Measurements from ENCODE around the gene LDLR.
"Not testable (repeated sequence)": the region's sequence is repeated elsewhere in the genome, so short reads cannot be mapped to it uniquely, and the experiment has no call there.

The LDLR gene

DNA sequence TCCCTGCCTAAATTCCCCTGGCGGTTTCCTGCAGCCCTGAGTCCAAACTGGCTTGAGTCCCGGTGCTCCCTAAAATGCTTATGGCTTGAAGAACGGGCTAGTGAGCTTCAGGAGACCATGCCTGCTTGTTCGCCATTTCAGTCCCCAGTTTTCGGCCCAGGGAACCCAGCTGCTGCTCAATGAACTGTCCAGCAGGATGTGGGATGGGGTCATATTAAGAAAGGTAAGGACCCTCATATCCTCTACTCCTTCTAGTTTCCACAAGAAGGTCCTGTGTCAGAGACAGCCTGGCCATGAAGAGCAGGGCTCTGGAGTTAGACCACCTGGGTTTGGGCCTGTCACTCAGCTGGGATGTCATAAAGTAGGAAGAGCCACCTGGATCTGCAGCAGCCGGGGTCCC, 83.3 kb downstream of the LDLR start:
- DNase-seq (ENCODE audit: low read depth, low spot score): no peak

GRCh38 chr19:11173516-11174155, 84.4 kb downstream of the LDLR start:
- DNase-seq (ENCODE audit: low read depth, low spot score): no peak

GRCh38 chr19:11174336-11174735, 85.1 kb downstream of the LDLR start:
- no peak for DNase-seq (ENCODE audit: low read depth, low spot score)

GRCh38 chr19:11175920-11176319, 86.7 kb downstream of the LDLR start:
- DNase-seq (ENCODE audit: low read depth, low spot score): no peak

DNA sequence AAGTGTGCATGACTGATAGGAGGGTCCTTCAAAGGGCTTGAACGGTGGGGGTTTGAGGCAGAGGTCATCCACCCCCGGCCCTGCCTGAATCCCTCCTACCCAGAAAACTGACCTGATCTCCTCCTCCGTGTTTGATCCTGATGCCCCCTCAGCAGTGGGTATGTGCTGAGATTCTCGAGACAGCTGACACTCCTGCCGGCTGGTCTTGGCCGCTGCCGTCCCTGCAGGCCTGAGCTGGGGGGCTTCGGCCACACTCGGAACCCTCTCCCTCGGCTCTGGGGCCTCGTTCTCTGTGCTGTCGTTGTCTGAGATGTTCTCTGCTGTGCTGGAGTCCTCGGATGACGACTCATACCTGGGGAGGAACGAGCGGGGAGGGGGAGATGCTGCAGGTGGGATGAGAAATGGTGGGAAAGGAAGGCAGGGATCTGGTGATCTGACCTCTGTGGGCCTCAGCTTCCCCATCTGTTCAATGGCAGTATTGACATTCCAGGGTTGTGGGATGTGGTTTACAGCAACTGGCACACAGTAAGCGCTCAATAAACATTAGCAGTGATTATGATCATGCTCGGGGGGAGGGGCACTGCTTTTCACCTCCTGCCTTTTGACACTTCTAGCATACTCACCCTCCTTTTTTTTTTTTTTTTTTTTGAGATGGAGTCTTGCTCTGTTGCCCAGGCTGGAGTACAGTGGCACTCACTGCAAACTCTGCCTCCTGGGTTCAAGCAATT, 87.4 kb downstream of the LDLR start:
- no peak for DNase-seq (ENCODE audit: low read depth, low spot score)

DNA sequence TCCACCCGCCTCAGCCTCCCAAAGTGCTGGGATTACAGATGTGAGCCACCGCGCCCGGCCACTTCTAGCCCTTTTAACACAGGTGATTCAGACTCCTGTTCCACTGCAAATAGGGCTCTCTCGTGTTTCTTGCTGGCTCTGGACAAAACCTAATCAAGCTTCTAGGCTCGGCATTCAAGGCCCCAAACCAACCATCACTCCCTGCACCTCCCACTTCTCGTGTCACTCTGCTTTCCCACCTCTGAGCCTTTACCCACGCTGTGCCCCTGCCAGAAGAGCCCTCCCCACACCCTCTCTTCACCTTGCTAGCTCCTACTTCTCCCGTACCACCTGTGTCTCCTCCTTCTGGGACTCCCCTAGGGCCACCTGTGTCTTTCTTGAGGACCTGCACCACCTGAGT, 88.3 kb downstream of the LDLR start:
- DNase-seq (ENCODE audit: low read depth, low spot score): no peak

DNA sequence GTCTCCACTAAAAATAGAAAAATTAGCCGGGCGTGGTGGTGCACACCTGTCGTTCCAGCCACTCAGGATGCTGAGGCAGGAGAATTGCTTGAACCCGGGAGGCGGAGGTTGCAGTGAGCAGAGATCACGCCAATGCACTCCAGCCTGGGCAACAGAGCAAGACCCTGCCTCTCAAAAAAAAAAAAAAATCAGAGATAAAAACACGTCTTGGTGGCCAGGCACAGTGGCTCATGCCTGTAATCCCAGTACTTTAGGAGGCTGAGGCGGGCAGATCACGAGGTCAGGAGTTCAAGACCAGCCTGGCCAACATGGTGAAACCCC, 89.8 kb downstream of the LDLR start:
- DNase-seq (ENCODE audit: low read depth, low spot score): not testable (repeated sequence)

DNA sequence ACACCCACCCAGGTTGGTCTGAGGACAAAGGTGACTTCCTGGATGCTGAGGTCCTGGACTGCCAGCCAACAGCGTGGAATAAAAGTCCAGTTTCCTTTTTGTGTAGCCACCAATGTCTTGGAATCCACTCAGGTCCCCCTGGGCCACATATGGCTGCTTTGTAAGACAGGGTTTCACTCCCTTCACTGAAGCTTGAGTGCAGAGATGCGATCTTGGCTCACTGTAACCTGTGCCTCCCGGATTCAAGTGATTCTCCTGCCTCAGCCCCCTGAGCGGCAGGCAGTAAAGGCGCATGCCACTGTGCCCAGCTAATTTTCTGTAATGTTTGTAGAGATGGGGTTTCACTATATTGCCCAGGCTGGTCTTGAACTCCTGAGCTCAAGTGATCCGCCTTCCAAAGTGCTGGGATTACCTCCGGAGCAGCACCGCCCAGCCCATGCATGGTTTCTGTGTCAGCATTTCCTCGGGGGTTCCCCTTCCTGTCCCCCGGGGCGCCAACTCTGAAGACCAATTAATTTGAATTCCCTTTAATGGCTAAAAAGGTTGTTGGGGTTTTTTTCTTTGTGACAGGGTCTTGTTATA, 90.5 kb downstream of the LDLR start:
- DNase-seq (ENCODE audit: low read depth, low spot score): no peak

DNA sequence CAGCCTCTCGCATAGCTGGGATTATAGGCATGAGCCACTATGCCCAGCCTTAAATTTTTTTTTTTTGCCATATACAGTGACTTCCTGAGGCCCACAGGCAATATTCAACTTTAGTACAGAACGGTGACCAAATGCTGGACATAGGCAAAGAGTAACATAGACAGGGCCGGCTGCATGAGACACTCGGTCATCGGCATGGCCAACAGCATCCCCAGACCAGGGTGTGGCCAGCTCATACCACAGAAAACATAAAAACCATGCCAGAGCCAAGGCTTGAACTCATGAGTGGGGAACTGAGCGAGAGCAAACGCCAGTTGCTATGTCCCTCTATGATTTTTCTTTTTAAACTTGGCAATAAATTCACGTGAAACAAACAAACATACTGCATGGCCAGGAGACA, 91.1 kb downstream of the LDLR start:
- no peak for DNase-seq (ENCODE audit: low read depth, low spot score)

DNA sequence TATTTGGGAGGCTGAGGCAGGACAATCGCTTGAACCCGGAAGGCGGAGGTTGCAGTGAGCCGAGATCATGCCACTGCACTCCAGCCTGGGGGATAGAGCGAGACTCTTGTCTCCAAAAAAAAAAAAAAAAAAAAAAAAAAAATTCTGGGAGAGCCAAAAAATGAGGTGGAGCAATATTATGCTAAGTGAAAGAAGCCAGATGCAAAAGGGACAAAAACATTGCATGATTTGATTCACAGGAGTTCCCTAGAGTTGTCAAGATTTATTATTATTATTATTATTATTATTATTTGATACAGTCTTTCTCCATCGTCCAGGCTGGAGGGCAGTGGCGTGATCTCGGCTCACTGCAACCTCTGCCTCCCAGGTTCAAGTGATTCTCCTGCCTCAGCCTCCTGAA, 91.7 kb downstream of the LDLR start:
- DNase-seq (ENCODE audit: low read depth, low spot score): not testable (repeated sequence)

DNA sequence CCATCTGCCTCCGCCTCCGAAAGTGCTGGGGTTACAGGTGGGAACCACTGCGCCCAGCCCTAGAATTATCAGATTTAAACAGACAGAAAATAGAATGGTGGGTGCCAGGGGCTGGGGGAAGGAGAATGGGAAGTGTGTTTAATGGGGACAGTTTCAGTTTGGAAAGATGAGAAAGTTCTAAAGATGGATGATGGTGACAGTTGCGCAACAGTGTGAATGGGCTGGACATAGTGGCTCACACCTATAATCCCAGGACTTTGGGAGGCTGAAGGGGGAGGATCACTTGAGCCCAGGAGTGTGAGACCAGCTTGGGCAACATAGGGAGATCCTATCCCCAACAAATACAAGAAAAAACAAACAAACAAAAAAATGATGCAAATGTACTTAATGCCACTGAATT, 92.2 kb downstream of the LDLR start:
- no peak for DNase-seq (ENCODE audit: low read depth, low spot score)

All from activated naive CD8-positive, alpha-beta T cell treated with anti-CD3 and anti-CD28 coated beads, Interleukin-2, amount 50 U/mL, for 16 hours (primary cell).